Endothelial cell of umbilical vein (primary cell): ENCODE results near the gene SELPLG.
"Not testable (repeated sequence)": the region's sequence is repeated elsewhere in the genome, so short reads cannot be mapped to it uniquely, and the experiment has no call there.

Experiments used
- CTCF ChIP-seq, 2 donors: IDR thresholded peaks; 1 replicate in 1 of 2; 2 replicates in 1 of 2; pipeline ENCODE4 v1.5.1; 2011; ENCODE audit warnings: low read length in 2 of 2, mild to moderate bottlenecking in 2 of 2, moderate library complexity in 2 of 2, control low read depth in 1 of 2, inconsistent platforms in 1 of 2, low read depth in 1 of 2; ENCODE audit not compliant: insufficient read depth in 1 of 2; ENCODE audit errors: extremely low read depth in 1 of 2
- EZH2 ChIP-seq: IDR thresholded peaks from 2 replicates; pipeline ENCODE4 v1.6.1; 2012; ENCODE audit warnings: borderline replicate concordance, low read depth, mild to moderate bottlenecking, moderate library complexity, low read length, inconsistent platforms; ENCODE audit not compliant: severe bottlenecking
- POLR2A ChIP-seq: IDR thresholded peaks from 2 replicates; pipeline ENCODE4 v1.6.1; 2012; ENCODE audit warnings: low read depth, mild to moderate bottlenecking, control low read depth, low read length

GRCh38 chr12:108618953-108619274, 14.8 kb downstream of the SELPLG start:
- TF ChIP-seq POLR2A; CTCF (IDR thresholded peaks at IDR 0.05; ENCODE audit: extremely low read depth in 1 of 2, insufficient read depth in 1 of 2, low read depth in 1 of 2, low read length in 2 of 2); EZH2: not testable (repeated sequence)
